Tibial artery (tissue), 4 donors: ENCODE results near the gene GSG1L.

ENCODE experiments used
- DNase-seq, 2 donors: peaks; one replicate each; pipeline ENCODE4 v3.0.0-alpha.2; 2019
- H3K27ac ChIP-seq, 2 donors: fragments of 200-600 bp; sonication (generic) in 1 of 2; 1 replicate in 1 of 2; 2 replicates in 1 of 2; pipeline ENCODE4 v1.5.1; 2018 to 2019; ENCODE audit warnings: mild to moderate bottlenecking in 1 of 2
- H3K27me3 ChIP-seq, 2 donors: fragments of 200-600 bp; sonication (generic) in 1 of 2; one replicate each; pipeline versions ENCODE4 v1.5.1 to v1.6.0; 2016 to 2019
- H3K36me3 ChIP-seq, 3 donors: fragments of 200-600 bp; sonication (generic) in 2 of 3; one replicate each; pipeline ENCODE4 v1.5.1; 2016 to 2019; ENCODE audit warnings: mild to moderate bottlenecking in 2 of 3
- H3K4me1 ChIP-seq, 4 donors: fragments of 200-600 bp; sonication (generic) in 2 of 4; 1 replicate in 3 of 4; 2 replicates in 1 of 4; pipeline ENCODE4 v1.5.1; 2016 to 2019
- H3K4me3 ChIP-seq, 2 donors: fragments of 200-600 bp; sonication (generic) in 1 of 2; 1 replicate in 1 of 2; 2 replicates in 1 of 2; pipeline ENCODE4 v1.5.1; 2018 to 2019; ENCODE audit warnings: mild to moderate bottlenecking in 2 of 2
- H3K9me3 ChIP-seq, 3 donors: fragments of 200-600 bp; sonication (generic) in 1 of 3; one replicate each; pipeline ENCODE4 v1.5.1; 2016 to 2019
- intact Hi-C: fragments of 100-400 bp; cut with DNase I; formaldehyde crosslinking; loops from one replicate; pipeline ENCODE4 v1.15.0; 2023; ENCODE audit warnings: low total_unique reads
- TF ChIP-seq, protein P1 (sequence below), 2 experiments: fragments of 200-600 bp in 1 of 2; fragments of 450-650 bp in 1 of 2; IDR thresholded peaks; one replicate each; pipeline ENCODE4 v1.5.1; 2017 to 2019; ENCODE audit warnings: antibody characterized with exemption in 2 of 2, mild to moderate bottlenecking in 1 of 2, moderate library complexity in 1 of 2

Gene GSG1L

DNA sequence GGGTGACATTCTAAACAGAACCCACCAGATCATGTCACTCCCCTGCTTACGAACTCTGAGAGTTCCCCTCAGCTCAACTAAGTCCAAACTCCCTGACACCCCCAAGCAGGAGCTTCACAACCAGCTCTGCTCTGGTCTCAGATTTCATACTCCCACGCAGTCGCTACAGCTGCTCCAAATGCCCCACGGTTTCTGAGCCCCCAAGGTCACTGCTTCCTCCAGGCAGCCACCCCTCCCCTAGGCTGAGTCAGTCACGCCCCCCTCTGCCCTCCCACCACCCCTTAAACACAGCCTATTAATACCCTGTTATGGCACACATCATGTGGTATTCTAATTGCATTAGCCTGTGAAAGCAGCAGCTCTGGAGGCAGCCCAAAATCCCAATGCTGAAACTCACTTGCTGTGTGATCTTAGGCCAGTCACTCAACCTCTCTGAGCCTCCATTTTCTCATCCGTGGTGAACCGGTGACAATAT is 51.5 kb downstream of the GSG1L start:
- DNase-seq: no peak
- H3K27ac ChIP-seq: no peak overlapping the region
- TF ChIP-seq, protein P1, sequence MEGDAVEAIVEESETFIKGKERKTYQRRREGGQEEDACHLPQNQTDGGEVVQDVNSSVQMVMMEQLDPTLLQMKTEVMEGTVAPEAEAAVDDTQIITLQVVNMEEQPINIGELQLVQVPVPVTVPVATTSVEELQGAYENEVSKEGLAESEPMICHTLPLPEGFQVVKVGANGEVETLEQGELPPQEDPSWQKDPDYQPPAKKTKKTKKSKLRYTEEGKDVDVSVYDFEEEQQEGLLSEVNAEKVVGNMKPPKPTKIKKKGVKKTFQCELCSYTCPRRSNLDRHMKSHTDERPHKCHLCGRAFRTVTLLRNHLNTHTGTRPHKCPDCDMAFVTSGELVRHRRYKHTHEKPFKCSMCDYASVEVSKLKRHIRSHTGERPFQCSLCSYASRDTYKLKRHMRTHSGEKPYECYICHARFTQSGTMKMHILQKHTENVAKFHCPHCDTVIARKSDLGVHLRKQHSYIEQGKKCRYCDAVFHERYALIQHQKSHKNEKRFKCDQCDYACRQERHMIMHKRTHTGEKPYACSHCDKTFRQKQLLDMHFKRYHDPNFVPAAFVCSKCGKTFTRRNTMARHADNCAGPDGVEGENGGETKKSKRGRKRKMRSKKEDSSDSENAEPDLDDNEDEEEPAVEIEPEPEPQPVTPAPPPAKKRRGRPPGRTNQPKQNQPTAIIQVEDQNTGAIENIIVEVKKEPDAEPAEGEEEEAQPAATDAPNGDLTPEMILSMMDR (IDR thresholded peaks at IDR 0.05): no peak

DNA sequence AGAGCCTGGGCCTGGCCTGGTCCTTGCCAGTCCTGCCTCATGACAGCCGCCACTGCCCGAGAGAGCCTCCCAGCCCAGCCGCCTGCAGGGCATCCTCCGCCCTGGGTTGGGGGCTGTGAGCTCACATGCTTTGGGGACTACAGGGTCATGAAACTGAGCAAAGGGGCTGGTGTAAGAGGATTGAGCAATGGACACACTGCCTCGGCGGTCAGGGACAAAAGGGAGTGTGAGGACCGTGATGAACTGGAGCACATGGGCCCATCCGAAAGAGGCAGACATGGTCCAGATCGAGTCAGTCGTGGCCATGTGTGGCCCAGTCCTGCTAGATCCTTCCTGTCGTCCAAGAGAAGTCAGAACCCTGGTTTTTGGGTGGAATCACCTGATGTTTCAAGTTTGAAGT is 52.3 kb downstream of the GSG1L start:
- intact Hi-C loops: no loop called here

More for the DNA sequence above, 51.5 kb downstream of the GSG1L start:
- intact Hi-C loops: no loop called here
- H3K4me3 ChIP-seq: no peak overlapping the region
- no peaks in the 10 kb centered on the region for H3K27me3 ChIP-seq
- no peaks in the 10 kb centered on the region for H3K4me1 ChIP-seq
- H3K36me3 ChIP-seq: no peaks in the 10 kb centered on the region
- no peaks in the 10 kb centered on the region for H3K9me3 ChIP-seq

DNA sequence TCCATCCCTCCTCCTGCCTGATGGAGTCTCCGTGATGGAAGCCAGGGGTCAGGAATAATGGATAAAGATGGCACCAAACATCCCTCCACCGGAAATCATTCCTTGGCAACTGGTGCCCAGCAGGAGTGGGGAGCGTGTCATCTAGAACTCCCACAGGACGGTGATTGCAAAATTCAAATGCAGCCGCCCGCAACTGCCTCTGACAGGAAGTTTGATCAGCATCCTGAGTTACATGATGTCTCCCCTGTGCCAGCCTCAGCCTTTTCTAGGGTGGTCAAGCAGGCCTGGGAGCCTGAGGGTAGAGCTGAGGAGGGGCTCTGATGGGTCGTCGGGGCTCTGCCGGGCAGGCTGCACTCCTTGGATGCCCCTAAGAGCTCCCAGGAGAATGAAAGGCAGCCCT is 52.8 kb downstream of the GSG1L start:
- no peak for DNase-seq
- intact Hi-C loops: no loop called here
- Histone ChIP-seq H3K4me3 (no peak overlapping the region), H3K4me1 (no peaks in the 10 kb centered on the region), H3K27me3 (no peaks in the 10 kb centered on the region), H3K9me3 (no peaks in the 10 kb centered on the region), H3K27ac (no peak overlapping the region), H3K36me3 (no peaks in the 10 kb centered on the region)
- TF ChIP-seq, protein P1 (IDR thresholded peaks at IDR 0.05): no peak

More for the DNA sequence above, 52.3 kb downstream of the GSG1L start:
- H3K27ac ChIP-seq: no peak overlapping the region
- no peak for DNase-seq
- H3K4me3 ChIP-seq: no peak overlapping the region
- H3K9me3 ChIP-seq: no peaks in the 10 kb centered on the region
- H3K36me3 ChIP-seq: no peaks in the 10 kb centered on the region
- H3K4me1 ChIP-seq: no peaks in the 10 kb centered on the region
- TF ChIP-seq, protein P1 (IDR thresholded peaks at IDR 0.05): no peak
- H3K27me3 ChIP-seq: no peaks in the 10 kb centered on the region

DNA sequence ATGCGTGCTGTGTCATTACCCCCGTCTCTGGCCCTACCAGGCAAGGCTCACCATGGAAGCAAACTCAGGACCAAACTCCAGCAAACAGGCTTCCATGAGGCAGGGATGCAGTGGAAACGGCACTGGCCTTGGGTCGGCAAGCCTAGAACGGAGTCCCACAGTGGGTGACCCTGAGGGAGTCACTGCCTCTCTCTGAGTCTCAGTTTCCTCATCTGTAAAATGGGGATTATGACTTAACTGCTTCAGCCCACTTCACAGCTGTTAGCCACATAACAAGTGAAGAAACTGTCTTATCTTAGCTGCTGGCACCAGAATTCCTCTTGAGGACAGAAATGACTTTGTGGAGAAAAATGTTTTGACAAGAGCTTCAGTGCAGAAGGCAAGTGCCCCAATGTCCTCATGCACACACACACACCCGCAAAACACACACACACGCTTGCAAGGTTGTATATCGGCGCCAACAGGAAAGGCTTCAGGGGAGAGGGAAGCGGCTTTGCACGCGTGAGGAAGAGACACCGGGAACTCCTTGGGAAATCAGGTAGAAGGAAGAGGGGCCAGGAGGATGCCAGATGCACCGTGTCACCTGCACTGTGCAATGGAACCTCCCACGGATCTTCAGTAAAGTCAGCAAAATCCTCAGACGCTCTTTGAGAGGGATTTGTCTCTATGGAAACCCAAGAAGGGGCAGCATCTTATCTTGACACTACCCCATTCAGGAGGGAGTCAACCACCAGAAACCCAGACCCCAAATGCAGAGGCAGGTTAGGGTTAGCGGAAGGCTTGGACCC is 53.7 kb downstream of the GSG1L start:
- Histone ChIP-seq H3K9me3 (no peaks in the 10 kb centered on the region), H3K36me3 (no peaks in the 10 kb centered on the region), H3K27ac (no peak overlapping the region), H3K27me3 (no peaks in the 10 kb centered on the region), H3K4me3 (no peak overlapping the region), H3K4me1 (no peaks in the 10 kb centered on the region)
- TF ChIP-seq, protein P1 (IDR thresholded peaks at IDR 0.05): no peak
- intact Hi-C loops: no loop called here
- no peak for DNase-seq

DNA sequence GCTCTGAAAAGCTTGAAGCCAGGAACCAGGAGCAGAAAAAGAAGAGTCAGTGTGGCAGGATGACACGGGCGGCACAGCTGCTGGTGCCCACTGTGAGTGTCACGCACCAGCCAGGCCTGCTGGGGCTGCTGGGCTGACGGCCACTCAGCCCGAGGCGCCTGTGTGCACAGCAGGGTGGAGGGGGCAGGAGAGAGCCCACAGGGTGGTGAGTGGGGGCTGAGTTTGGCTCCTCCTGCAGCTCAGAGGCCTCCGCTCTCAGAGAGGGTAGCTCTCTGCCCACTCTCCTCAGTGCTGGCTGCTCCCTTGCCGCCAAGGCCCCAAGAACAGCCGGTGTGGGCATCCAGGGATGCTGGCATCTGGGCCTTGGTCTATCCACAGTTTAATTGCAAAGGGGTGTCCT is 59.6 kb downstream of the GSG1L start:
- DNase-seq: no peak
- intact Hi-C loops: no loop called here
- TF ChIP-seq, protein P1 (IDR thresholded peaks at IDR 0.05): no peak
- Histone ChIP-seq H3K36me3 (no peaks in the 10 kb centered on the region), H3K4me3 (no peak overlapping the region), H3K27ac (no peak overlapping the region), H3K9me3 (no peaks in the 10 kb centered on the region), H3K27me3 (no peaks in the 10 kb centered on the region), H3K4me1 (no peaks in the 10 kb centered on the region)
